H1 (cell line): ENCODE results near the gene ZNF334. TPM values are rescaled to one million over a fixed set of nuclear protein-coding genes. Genes with fewer than 3 reads are reported as not detected.

Source experiments
- CTCF ChIA-PET: fragments of 300-600 bp; sonication (Branson Sonifier 250); formaldehyde crosslinking; loops from one replicate; lab custom pipeline; 2021; ENCODE audit not compliant: partially characterized antibody; lab: Charles Lee
- POLR2A ChIA-PET: fragments of 300-600 bp; sonication (Branson Sonifier 250); formaldehyde crosslinking; loops from one replicate; lab custom pipeline; 2021; ENCODE audit warnings: inconsistent platforms; ENCODE audit not compliant: partially characterized antibody; lab: Charles Lee
- DNase-seq, 2 experiments: peaks; one replicate each; pipeline versions ENCODE4 v3.0.0 to v3.0.0-alpha.2; 2010 to 2022; ENCODE audit warnings: low spot score in 2 of 2, low read depth in 1 of 2, mixed read lengths in 1 of 2
- FAIRE-seq: peaks from 2 replicates; lab custom pipeline; 2011; peaks lifted over from hg19 to GRCh38; lab: Jason Lieb, UNC
- H2AFZ ChIP-seq: 2 replicates; pipeline ENCODE4 v1.8.1; 2012; ENCODE audit warnings: low read length, inconsistent platforms
- H2AK5ac ChIP-seq: 2 replicates; pipeline ENCODE4 v1.6.1; 2013; ENCODE audit warnings: low read depth, low read length
- H2BK120ac ChIP-seq: replicated peaks from 2 replicates; pipeline ENCODE3; 2013; ENCODE audit warnings: low read depth, low read length, inconsistent platforms
- H2BK12ac ChIP-seq: 2 replicates; pipeline ENCODE4 v1.6.1; 2013; ENCODE audit warnings: low read depth, low read length
- H2BK15ac ChIP-seq: 2 replicates; pipeline ENCODE4 v1.6.1; 2013; ENCODE audit warnings: low read length
- H2BK20ac ChIP-seq: 2 replicates; pipeline ENCODE4 v1.6.1; 2013; ENCODE audit warnings: low read length
- H2BK5ac ChIP-seq: 2 replicates; pipeline ENCODE4 v1.6.1; 2013; ENCODE audit warnings: low read depth, low read length
- H3K14ac ChIP-seq: 2 replicates; pipeline ENCODE4 v1.6.1; 2013; ENCODE audit warnings: inconsistent platforms; ENCODE audit not compliant: insufficient read length
- H3K18ac ChIP-seq: 2 replicates; pipeline ENCODE4 v1.6.1; 2013; ENCODE audit warnings: low read length; ENCODE audit errors: extremely low read depth
- H3K23ac ChIP-seq: 2 replicates; pipeline ENCODE4 v1.6.1; 2013; ENCODE audit warnings: inconsistent platforms; ENCODE audit not compliant: insufficient read length
- H3K23me2 ChIP-seq: 2 replicates; pipeline ENCODE4 v1.6.1; 2013; ENCODE audit warnings: low read depth, low read length
- H3K27ac ChIP-seq: 2 replicates; pipeline ENCODE4 v1.6.1; 2011; ENCODE audit warnings: low read depth, low read length, inconsistent platforms
- H3K27me3 ChIP-seq, 4 experiments: replicated peaks in 1 of 4; 1 replicate in 1 of 4; 2 replicates in 3 of 4; pipeline versions ENCODE4 v1.6.1 to v1.8.1; 2011 to 2013; ENCODE audit warnings: low read length in 3 of 4, mild to moderate bottlenecking in 3 of 4, inconsistent platforms in 2 of 4, mixed read lengths in 2 of 4, moderate library complexity in 1 of 4; ENCODE audit not compliant: control insufficient read depth in 3 of 4, insufficient read depth in 3 of 4; ENCODE audit errors: extremely low read depth in 1 of 4
- H3K36me3 ChIP-seq, 4 experiments: 2 replicates each; pipeline versions ENCODE4 v1.6.1 to v1.8.1; 2011 to 2013; ENCODE audit warnings: mild to moderate bottlenecking in 4 of 4, low read length in 3 of 4, moderate library complexity in 2 of 4, control low read depth in 1 of 4, inconsistent platforms in 1 of 4; ENCODE audit not compliant: insufficient read depth in 4 of 4, control insufficient read depth in 2 of 4
- H3K4ac ChIP-seq: replicated peaks from 2 replicates; pipeline ENCODE3; 2013; ENCODE audit warnings: low read length, low read depth, mixed read lengths, inconsistent platforms; ENCODE audit not compliant: insufficient read length
- H3K4me1 ChIP-seq, 4 experiments: replicated peaks in 1 of 4; 1 replicate in 1 of 4; 2 replicates in 3 of 4; pipeline versions ENCODE4 v1.6.1 to v1.8.1; 2011 to 2013; ENCODE audit warnings: low read length in 3 of 4, inconsistent platforms in 2 of 4, mixed read lengths in 1 of 4; ENCODE audit not compliant: insufficient read depth in 4 of 4, control insufficient read depth in 3 of 4
- H3K4me2 ChIP-seq, 2 experiments: 2 replicates each; pipeline versions ENCODE4 v1.6.1 to v1.8.1; 2011 to 2013; ENCODE audit warnings: low read depth in 2 of 2, low read length in 2 of 2, control low read depth in 1 of 2, inconsistent platforms in 1 of 2, mild to moderate bottlenecking in 1 of 2; ENCODE audit not compliant: insufficient read depth in 1 of 2
- H3K4me3 ChIP-seq, 4 experiments: fragments of 200-600, 300-600 bp in 1 of 4; sonication (generic), shearing (Covaris generic), sonication (Bioruptor Twin) in 1 of 4; 2 replicates each; pipeline versions ENCODE4 v1.5.1 to v1.8.1; 2011 to 2016; ENCODE audit warnings: low read length in 4 of 4, low read depth in 3 of 4, control low read depth in 2 of 4, inconsistent platforms in 2 of 4, mild to moderate bottlenecking in 2 of 4, mixed read lengths in 1 of 4, moderate library complexity in 1 of 4; ENCODE audit not compliant: insufficient read depth in 2 of 4; ENCODE audit errors: extremely low read depth in 1 of 4
- H3K56ac ChIP-seq: replicated peaks from 2 replicates; pipeline ENCODE3; 2013; ENCODE audit warnings: low read depth, mild to moderate bottlenecking, mixed read lengths, low read length, inconsistent platforms; ENCODE audit not compliant: insufficient read length
- H3K79me1 ChIP-seq: 2 replicates; pipeline ENCODE4 v1.6.1; 2013; ENCODE audit warnings: low read depth, low read length, control low read depth
- H3K79me2 ChIP-seq, 2 experiments: 2 replicates each; pipeline versions ENCODE4 v1.6.1 to v1.8.1; 2012 to 2013; ENCODE audit warnings: low read length in 2 of 2, mild to moderate bottlenecking in 2 of 2, inconsistent platforms in 1 of 2; ENCODE audit not compliant: insufficient read depth in 2 of 2, control insufficient read depth in 1 of 2
- H3K9ac ChIP-seq, 4 experiments: replicated peaks in 1 of 4; 1 replicate in 1 of 4; 2 replicates in 3 of 4; pipeline versions ENCODE4 v1.6.1 to v1.8.1; 2011 to 2013; ENCODE audit warnings: low read depth in 3 of 4, low read length in 3 of 4, control low read depth in 2 of 4, mild to moderate bottlenecking in 2 of 4, moderate library complexity in 2 of 4, inconsistent platforms in 1 of 4; ENCODE audit errors: extremely low read depth in 1 of 4
- H3K9me3 ChIP-seq, 2 experiments: 2 replicates each; pipeline versions ENCODE4 v1.6.1 to v1.8.1; 2012 to 2013; ENCODE audit warnings: mild to moderate bottlenecking in 2 of 2, moderate library complexity in 2 of 2, control low read depth in 1 of 2, inconsistent platforms in 1 of 2, low read depth in 1 of 2, low read length in 1 of 2, mixed read lengths in 1 of 2; ENCODE audit not compliant: insufficient read depth in 2 of 2
- H4K20me1 ChIP-seq, 2 experiments: replicated peaks in 1 of 2; 2 replicates each; pipeline versions ENCODE3 to v1.8.1; 2011 to 2013; ENCODE audit warnings: inconsistent platforms in 2 of 2, low read length in 2 of 2, mild to moderate bottlenecking in 1 of 2; ENCODE audit not compliant: insufficient read depth in 2 of 2, control insufficient read depth in 1 of 2
- H4K5ac ChIP-seq: 2 replicates; pipeline ENCODE4 v1.6.1; 2013; ENCODE audit warnings: low read length, low read depth, mixed read lengths, inconsistent platforms; ENCODE audit not compliant: insufficient read length
- H4K8ac ChIP-seq: 2 replicates; pipeline ENCODE4 v1.8.0; 2013; ENCODE audit warnings: mild to moderate bottlenecking, moderate library complexity, low read length, inconsistent platforms; ENCODE audit not compliant: insufficient read depth; ENCODE audit errors: extremely low read depth
- H4K91ac ChIP-seq: replicated peaks from 2 replicates; pipeline ENCODE3; 2013; ENCODE audit warnings: low read length, mixed read lengths, inconsistent platforms; ENCODE audit not compliant: insufficient read length
- CBX8 ChIP-seq: fragments of 300-800, 300-1000 bp; sonication (generic); IDR thresholded peaks from 2 replicates; pipeline ENCODE4 v1.7.1; 2016; ENCODE audit warnings: low read depth, low read length, borderline replicate concordance
- HDAC6 ChIP-seq: IDR thresholded peaks from one replicate; pipeline ENCODE4 v1.7.1; 2012; ENCODE audit warnings: low read depth, mild to moderate bottlenecking, inconsistent platforms, low read length, moderate library complexity
- JUN ChIP-seq: IDR thresholded peaks from 2 replicates; pipeline ENCODE4 v1.6.1; 2011; ENCODE audit warnings: low read depth, mild to moderate bottlenecking, improper control_type of control experiment, low read length
- KDM1A ChIP-seq: fragments of 200-600, 300-600 bp; sonication (generic); IDR thresholded peaks from 2 replicates; pipeline ENCODE4 v1.7.1; 2016; ENCODE audit warnings: mild to moderate bottlenecking, low read length, borderline replicate concordance
- MAFK ChIP-seq: IDR thresholded peaks from 2 replicates; pipeline ENCODE4 v1.6.1; 2012; ENCODE audit warnings: low read depth, mild to moderate bottlenecking, improper control_type of control experiment, low read length
- MAX ChIP-seq: IDR thresholded peaks from 2 replicates; pipeline ENCODE4 v1.6.1; 2012; ENCODE audit warnings: inconsistent platforms
- RBBP5 ChIP-seq: IDR thresholded peaks from 2 replicates; pipeline ENCODE4 v1.7.1; 2012; ENCODE audit warnings: low read depth, mild to moderate bottlenecking, inconsistent platforms, low read length, moderate library complexity, borderline replicate concordance
- SP4 ChIP-seq: IDR thresholded peaks from 2 replicates; pipeline ENCODE4 v1.6.1; 2012; ENCODE audit warnings: low read length, inconsistent platforms
- TAF1 ChIP-seq: IDR thresholded peaks from 2 replicates; pipeline ENCODE4 v1.6.1; 2011; ENCODE audit warnings: mild to moderate bottlenecking, low read depth, low read length
- TEAD4 ChIP-seq: IDR thresholded peaks from 2 replicates; pipeline ENCODE4 v1.6.1; 2012; ENCODE audit warnings: low read depth, low read length, inconsistent platforms, mixed read lengths
- WGBS, 2 experiments: shearing (Covaris generic) in 1 of 2; methylation state at CpG; one replicate each; pipeline versions ENCODE4 v1.1.6 to v1.1.7; 2013 to 2015; ENCODE audit warnings: low lambda C conversion rate in 2 of 2, mixed read lengths in 2 of 2, inconsistent platforms in 1 of 2, low coverage in 1 of 2, missing lambda C conversion rate in 1 of 2; ENCODE audit not compliant: insufficient replicate concordance in 2 of 2, insufficient coverage in 1 of 2, insufficient read length in 1 of 2; ENCODE audit errors: extremely low coverage in 1 of 2, missing lambda C conversion rate in 1 of 2; 5-methylcytosine and 5-hydroxymethylcytosine counted together
- polyA plus RNA-seq, 7 experiments: library from polyadenylated mRNA; depleted of rRNA in 3 of 7; stranded (reverse) in 5 of 7; unstranded in 2 of 7; fragments of >200 nt in 5 of 7; fragments of 200-250 nt in 2 of 7; gene quantifications; 1 replicate in 5 of 7; 2 replicates in 1 of 7; 4 replicates in 1 of 7; pipeline versions ENCODE4 v1.2.1 to v1.2.3, GENCODE V29; 2011 to 2013; ENCODE audit warnings: missing spikeins in 2 of 7, mixed read lengths in 2 of 7
- total RNA-seq: library from RNA; stranded (reverse); fragmentation: NEBNext Ultra II Directional; extraction: Animal tissue kit (Norgen Biotek cat#: 25700); gene quantifications from 2 replicates; pipeline ENCODE4 v1.2.1, GENCODE V29; 2021

The ZNF334 gene
- total and polyA plus RNA-seq, 2 of the 8 experiments (the other 6 are each of a cell fraction or from before 2014, with no cell fraction given) = 8.8 to 17.8 TPM

- no peak overlapping the region for H3K4ac ChIP-seq
- H4K20me1 ChIP-seq = no peaks in the 10 kb centered on the region
- peak overlapping the region; percentile 16; the same call in 1 of the 2 replicates for H2BK20ac ChIP-seq
- H3K27ac ChIP-seq = no peak overlapping the region
- no peaks in the 10 kb centered on the region for H3K9me3 ChIP-seq
- H3K4me1 ChIP-seq = peaks cover 12 to 33% (median 23%) of the 10 kb centered on the region in 4 experiments
- ChIA-PET CTCF (interaction anchor here (0.7 to 7.7 kb wide), 8 partner anchors 8 to 34 kb away, joined by 3 to 64 read pairs (median 4); no protein-coding TSS in a partner anchor), POLR2A (interaction anchor here (0.8 to 2.6 kb wide), 5 partner anchors 9 to 130 kb away, joined by 3 to 8 read pairs (median 4); partner anchors contain the start of gene ZNF334)
- 79% methylated on average over 4 of the region's 4 CpGs; no CpG with 5 or more reads in 1 of the 2 experiments for WGBS, 2 experiments
- H3K4me2 ChIP-seq = peak overlapping the region; percentile 10 to 43; a peak in 2 of 4 replicates
- H2BK120ac ChIP-seq = peak overlapping the region; percentile 45
- H3K23me2 ChIP-seq = no peaks in the 10 kb centered on the region
- peak overlapping the region; percentile 21; the same call in 1 of the 2 replicates for H2BK12ac ChIP-seq
- H3K56ac ChIP-seq = no peak overlapping the region
- H3K4me3 ChIP-seq = no peak overlapping the region
- DNase-seq (no peak), FAIRE-seq (no peak)
- no peak overlapping the region; a peak in 2 of 7 replicates for H3K9ac ChIP-seq
- no peak overlapping the region for H2BK5ac ChIP-seq
- peak overlapping the region; percentile 11; the same call in 1 of the 2 replicates for H3K18ac ChIP-seq
- no peaks in the 10 kb centered on the region for H3K79me1 ChIP-seq
- no peaks in the 10 kb centered on the region for H3K79me2 ChIP-seq
- H3K14ac ChIP-seq = no peak overlapping the region
- no peak overlapping the region for H3K23ac ChIP-seq
- no peak overlapping the region for H2BK15ac ChIP-seq
- peak overlapping the region; percentile 31 for H4K91ac ChIP-seq
- H3K27me3 ChIP-seq = no peaks in the 10 kb centered on the region; a peak in 2 of 7 replicates
- no peak overlapping the region for H2AFZ ChIP-seq
- no peak overlapping the region; the same call in 1 of the 2 replicates for H2AK5ac ChIP-seq
- no peak overlapping the region for H4K8ac ChIP-seq
- H3K36me3 ChIP-seq = no peaks in the 10 kb centered on the region
- no peak overlapping the region for H4K5ac ChIP-seq
- TF ChIP-seq SP4 (no peak), TAF1 (no peak), TEAD4 (no peak), MAX (peak; percentile 10; the same call in 1 of the 2 replicates), MAFK (0 out of 2 replicates have a peak, but pooled peaks have one; percentile 2), KDM1A (peak; percentile 96), HDAC6 (no peak), CBX8 (no peak), RBBP5 (no peak), JUN (no peak)
Measured at GRCh38 chr20:46552460-46553420, 39.4 kb upstream of the ZNF334 start.
